Retinal pigment epithelial cell (primary cell): Measurements from ENCODE around the gene SPG11.
"Not testable (repeated sequence)": the region's sequence is repeated elsewhere in the genome, so short reads cannot be mapped to it uniquely, and the experiment has no call there.

Source experiments
- DNase-seq: peaks from one replicate; pipeline ENCODE4 v3.0.0-alpha.2; 2010; ENCODE audit warnings: low read depth
- H3K4me3 ChIP-seq: 2 replicates; pipeline ENCODE4 v1.5.1; 2011; ENCODE audit warnings: mild to moderate bottlenecking, low read length, control low read depth, moderate library complexity
- CTCF ChIP-seq: conservative IDR thresholded peaks from 2 replicates; pipeline ENCODE4 v1.5.1; 2011; ENCODE audit warnings: low read depth, low read length, control low read depth, inconsistent platforms

SPG11 gene

GRCh38 chr15:44695294-44695693, 31.8 kb upstream of the SPG11 start:
- no peak overlapping the region for H3K4me3 ChIP-seq
- no peak for TF ChIP-seq CTCF
- DNase-seq: no peak

DNA sequence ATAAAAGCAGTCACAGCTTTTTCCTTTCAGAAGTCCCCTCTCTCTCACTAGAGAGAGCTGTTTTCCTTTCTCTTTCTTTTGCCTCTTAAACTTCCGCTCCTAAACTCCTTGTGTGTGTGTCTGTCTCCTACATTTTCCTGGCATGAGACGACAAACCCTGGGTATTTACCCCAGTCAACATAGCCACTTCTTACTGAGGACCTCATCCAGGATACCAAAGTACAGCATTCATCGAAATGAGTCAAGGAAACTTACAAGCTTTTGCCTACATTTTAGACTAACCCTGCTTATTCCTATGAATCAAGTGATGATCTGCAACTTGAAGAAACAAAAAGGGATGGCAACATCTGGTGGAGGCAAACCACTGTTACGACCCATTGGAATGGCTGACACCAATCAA, 31.0 kb upstream of the SPG11 start:
- no peak for DNase-seq
- no peak overlapping the region for H3K4me3 ChIP-seq
- TF ChIP-seq CTCF: no peak

DNA sequence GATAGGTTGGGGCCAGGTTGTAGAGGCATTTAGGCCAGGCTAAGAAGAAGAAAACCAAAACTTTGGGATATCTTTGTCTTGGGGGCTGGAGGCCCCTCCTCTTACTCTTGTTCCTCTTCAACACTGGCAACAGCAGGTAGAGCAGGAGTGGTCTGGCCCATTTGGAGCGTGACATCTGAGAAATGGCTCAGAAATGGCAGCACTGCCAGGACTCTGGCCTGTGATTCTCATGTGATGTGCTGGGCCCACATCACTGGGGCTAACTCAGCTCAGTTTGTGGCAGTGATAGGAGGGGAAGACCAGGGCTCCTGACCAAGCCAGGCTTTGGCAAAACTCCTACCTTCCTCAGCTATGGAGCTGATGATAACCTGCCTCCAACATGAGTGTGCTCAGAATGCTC, 29.2 kb upstream of the SPG11 start:
- no peak for TF ChIP-seq CTCF

DNA sequence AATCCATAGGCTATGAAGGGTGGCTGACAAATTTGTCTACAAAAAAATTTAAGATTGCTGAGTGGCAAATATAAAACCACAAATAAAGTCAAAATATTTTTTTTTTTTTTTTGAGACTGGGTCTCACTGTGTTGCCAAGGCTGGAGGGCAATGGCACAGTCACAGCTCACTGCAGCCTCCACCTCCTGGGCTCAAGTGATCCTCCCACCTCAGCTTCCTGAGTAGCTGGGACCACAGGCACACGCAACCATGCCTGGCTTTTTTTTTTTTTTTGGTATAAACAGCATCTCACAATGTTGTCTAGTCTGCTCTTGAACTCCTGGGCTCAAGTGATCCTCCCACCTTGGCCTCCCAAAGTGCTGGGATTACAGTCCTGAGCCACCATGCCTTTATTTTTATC, 26.8 kb upstream of the SPG11 start:
- H3K4me3 ChIP-seq, DNase-seq: not testable (repeated sequence)

More for the DNA sequence above, 29.2 kb upstream of the SPG11 start:
- no peak for DNase-seq
- H3K4me3 ChIP-seq: no peak overlapping the region

DNA sequence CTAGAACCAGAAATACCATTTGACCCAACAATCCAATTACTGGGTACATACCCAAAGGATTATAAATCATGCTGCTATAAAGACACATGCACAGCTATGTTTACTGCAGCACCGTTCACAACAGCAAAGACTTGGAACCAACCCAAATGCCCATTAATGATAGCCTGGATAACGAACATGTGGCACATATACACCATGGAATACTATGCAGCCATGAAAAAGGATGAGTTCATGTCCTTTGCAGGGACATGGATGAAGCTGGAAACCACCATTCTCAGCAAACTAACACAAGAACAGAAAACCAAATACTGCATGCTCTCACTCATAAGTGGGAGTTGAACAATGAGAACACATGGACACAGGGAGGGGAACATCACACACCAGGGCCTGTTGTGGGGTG, 25.9 kb upstream of the SPG11 start:
- H3K4me3 ChIP-seq, DNase-seq: not testable (repeated sequence)

DNA sequence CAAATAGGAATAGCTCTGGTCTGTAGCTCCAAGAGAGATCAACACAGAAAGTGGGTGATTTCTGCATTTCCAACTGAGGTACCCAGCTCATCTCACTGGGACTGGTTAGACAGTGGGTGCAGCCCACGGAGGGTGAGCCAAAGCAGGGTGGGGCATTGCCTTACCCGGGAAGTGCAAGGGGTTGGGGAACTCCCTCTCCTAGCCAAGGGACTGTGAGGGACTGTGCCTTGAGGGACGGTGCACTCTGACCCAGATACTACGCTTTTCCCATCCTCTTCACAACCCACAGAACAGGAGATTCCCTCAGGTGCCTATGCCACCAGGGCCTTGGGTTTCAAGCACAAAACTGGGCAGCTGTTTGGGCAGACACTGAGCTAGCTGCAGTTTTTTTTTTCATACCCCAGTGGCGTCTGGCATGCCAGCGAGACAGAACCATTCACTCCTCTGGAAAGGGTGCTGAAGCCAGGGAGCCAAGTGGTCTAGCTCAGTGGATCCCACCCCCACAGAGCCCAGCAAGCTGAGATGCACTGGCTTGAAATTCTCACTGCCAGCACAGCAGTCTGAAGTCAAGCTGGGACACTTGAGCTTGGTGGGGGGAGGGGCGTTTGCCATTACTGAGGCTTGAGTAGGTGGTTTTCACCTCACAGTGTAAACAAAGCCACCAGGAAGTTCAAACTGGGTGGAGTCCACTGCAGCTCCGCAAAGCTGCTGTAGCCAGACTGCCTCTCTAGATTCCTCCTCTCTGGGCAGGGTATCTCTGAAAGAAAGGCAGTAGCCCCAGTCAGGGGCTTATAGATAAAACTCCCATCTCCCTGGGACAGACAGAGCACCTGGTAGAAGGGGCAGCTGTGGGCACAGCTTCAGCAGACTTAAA, 19.6 kb upstream of the SPG11 start:
- peak; percentile 14 for DNase-seq
- H3K4me3 ChIP-seq: not testable (repeated sequence)

DNA sequence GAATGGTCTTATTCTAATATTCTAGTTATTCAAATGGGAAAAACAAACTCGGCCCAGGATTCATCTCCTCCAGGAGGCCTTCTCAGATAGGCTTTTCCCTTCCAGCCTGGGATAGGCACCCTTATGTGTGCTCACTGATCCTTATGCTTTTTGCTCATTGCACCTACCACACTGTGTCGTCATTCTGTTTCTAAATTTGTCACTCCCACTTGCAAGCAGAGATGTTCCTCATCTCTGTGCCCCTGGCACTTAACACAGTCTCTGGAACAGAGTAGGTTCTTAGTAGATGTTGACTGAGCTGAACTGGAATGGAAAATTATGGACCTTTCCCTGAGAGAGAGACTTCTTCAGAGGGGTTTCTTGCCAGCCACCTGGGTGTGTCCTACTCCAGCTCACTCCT, 18.7 kb upstream of the SPG11 start:
- DNase-seq: no peak
- TF ChIP-seq CTCF: no peak
- no peak overlapping the region for H3K4me3 ChIP-seq

DNA sequence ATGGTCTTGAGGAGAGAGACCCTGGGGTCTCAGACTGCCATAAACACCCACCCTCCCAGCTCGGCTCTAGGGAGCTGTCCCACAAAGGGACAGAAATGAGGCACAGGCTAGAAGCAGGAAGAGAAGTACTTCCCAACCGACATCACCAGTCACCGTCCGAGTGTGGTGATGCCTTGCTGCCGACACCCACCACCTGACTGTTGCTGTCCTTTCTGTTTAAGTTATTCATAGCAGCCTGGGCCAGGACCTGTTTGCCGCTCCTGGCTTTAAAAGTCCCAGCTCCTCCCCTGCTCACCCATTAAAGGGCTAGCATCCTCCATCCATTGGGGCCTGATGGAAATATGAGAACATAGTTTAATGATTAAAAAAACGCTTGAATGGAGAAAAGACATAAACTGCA, 13.2 kb upstream of the SPG11 start:
- H3K4me3 ChIP-seq: no peak overlapping the region

More for the DNA sequence above, 13.2 kb upstream of the SPG11 start:
- TF ChIP-seq CTCF: no peak
- no peak for DNase-seq
